Adrenal gland (tissue), 12 donors: Measurements from ENCODE around the gene UNC5A. TPM values are rescaled to one million over a fixed set of nuclear protein-coding genes. Genes with fewer than 3 reads are reported as not detected.

Experiments used
- DNase-seq, 7 donors: peaks; one replicate each; pipeline ENCODE4 v3.0.0-alpha.2; 2019 to 2020
- H3K27ac ChIP-seq, 5 donors: fragments of 200-600 bp; sonication (generic) in 4 of 5; 1 replicate in 3 of 5; 2 replicates in 2 of 5; pipeline versions ENCODE4 v1.5.1 to v1.8.0; 2016 to 2020; ENCODE audit warnings: mild to moderate bottlenecking in 1 of 5
- H3K27me3 ChIP-seq: fragments of 200-600 bp; 2 replicates; pipeline ENCODE4 v1.8.0; 2021
- H3K36me3 ChIP-seq, 2 donors: fragments of 200-600 bp; replicated peaks in 1 of 2; 1 replicate in 1 of 2; 2 replicates in 1 of 2; pipeline versions ENCODE4 v1.5.1 to v1.8.0; 2018 to 2022
- H3K4me1 ChIP-seq, 2 donors: fragments of 200-600 bp; replicated peaks in 1 of 2; 1 replicate in 1 of 2; 2 replicates in 1 of 2; pipeline versions ENCODE4 v1.5.1 to v1.8.0; 2018 to 2021
- H3K4me3 ChIP-seq, 4 donors: fragments of 200-600 bp; sonication (generic) in 3 of 4; one replicate each; pipeline ENCODE4 v1.5.1; 2016 to 2018
- H3K9me3 ChIP-seq, 3 donors: fragments of 200-600 bp; sonication (generic) in 1 of 3; replicated peaks in 1 of 3; 1 replicate in 2 of 3; 2 replicates in 1 of 3; pipeline versions ENCODE4 v1.5.1 to v1.8.0; 2016 to 2021
- POLR2A ChIP-seq, 2 donors: fragments of 450-650 bp; IDR thresholded peaks; one replicate each; pipeline ENCODE4 v1.6.1; 2017; ENCODE audit warnings: antibody characterized with exemption in 2 of 2, mild to moderate bottlenecking in 2 of 2, moderate library complexity in 1 of 2
- WGBS, 4 donors: extraction: QIAGEN DNeasy Blood & Tissue Kit in 2 of 4; methylation state at CpG; one replicate each; pipeline versions ENCODE4 v1.1.5 to v1.1.7; 2013 to 2017; 5-methylcytosine and 5-hydroxymethylcytosine counted together
- intact Hi-C, 2 donors: fragments of 100-400 bp; cut with DNase I; formaldehyde crosslinking; loops; one replicate each; pipeline versions ENCODE4 v1.14.1 to v1.15.0; 2022 to 2023
- polyA plus RNA-seq, 3 donors: library from polyadenylated mRNA; stranded (reverse); fragments of 200-250 nt in 2 of 3; fragments of 350-450 nt in 1 of 3; fragmentation: Illumina TruSeq in 1 of 3; extraction: RNeasy Lipid Tissue Mini Kit (QIAGEN cat#74804) in 1 of 3; gene quantifications; one replicate each; pipeline ENCODE4 v1.2.3, GENCODE V29; 2013 to 2014
- total RNA-seq, 9 donors: library from RNA; depleted of rRNA in 4 of 9; stranded (reverse); fragments of >200 nt in 4 of 9; fragments of 120-200 nt in 1 of 9; fragmentation: NEBNext Ultra II Directional in 1 of 9; extraction: Animal tissue kit (Norgen Biotek cat#: 25700) in 1 of 9; gene quantifications; one replicate each; pipeline versions ENCODE4 v1.1.0 to v1.2.4, GENCODE V29; 2013 to 2023
- TF ChIP-seq, protein P1 (sequence below), 6 experiments: fragments of 450-650 bp in 4 of 6; fragments of 200-600 bp in 2 of 6; sonication (generic) in 1 of 6; IDR thresholded peaks; 1 replicate in 5 of 6; 2 replicates in 1 of 6; pipeline versions ENCODE4 v1.5.1 to v1.8.0; 2016 to 2021; ENCODE audit warnings: antibody characterized with exemption in 6 of 6, mild to moderate bottlenecking in 2 of 6, moderate library complexity in 1 of 6
- donor health status: healthy with polysubstance abuse.
- donor health status: Bipolar disorder and iron deficiency.
- donor health status: DM: yes; HTN: yes; CAD: no.
- donor health status: DM: no; HTN: no; CAD: no.
- donor health status: DM: no; HTN: no; CAD: no.
- donor health status: DM: yes; HTN: yes; CAD: no.

UNC5A gene
- total and polyA plus RNA-seq, 12 donors: 0.06 to 19.7 (median 3.5) TPM; not detected in 2

GRCh38 chr5:176799488-176799887 lies 10.9 kb upstream of the UNC5A start:
- no peaks in the 10 kb centered on the region for H3K4me1 ChIP-seq
- no peak overlapping the region for H3K4me3 ChIP-seq
- peaks cover 8% of the 10 kb centered on the region for H3K27me3 ChIP-seq
- no peaks in the 10 kb centered on the region for H3K36me3 ChIP-seq
- no peak for DNase-seq
- no peak overlapping the region for H3K27ac ChIP-seq
- no peak for TF ChIP-seq POLR2A (IDR thresholded peaks at IDR 0.05)
- TF ChIP-seq, protein P1, sequence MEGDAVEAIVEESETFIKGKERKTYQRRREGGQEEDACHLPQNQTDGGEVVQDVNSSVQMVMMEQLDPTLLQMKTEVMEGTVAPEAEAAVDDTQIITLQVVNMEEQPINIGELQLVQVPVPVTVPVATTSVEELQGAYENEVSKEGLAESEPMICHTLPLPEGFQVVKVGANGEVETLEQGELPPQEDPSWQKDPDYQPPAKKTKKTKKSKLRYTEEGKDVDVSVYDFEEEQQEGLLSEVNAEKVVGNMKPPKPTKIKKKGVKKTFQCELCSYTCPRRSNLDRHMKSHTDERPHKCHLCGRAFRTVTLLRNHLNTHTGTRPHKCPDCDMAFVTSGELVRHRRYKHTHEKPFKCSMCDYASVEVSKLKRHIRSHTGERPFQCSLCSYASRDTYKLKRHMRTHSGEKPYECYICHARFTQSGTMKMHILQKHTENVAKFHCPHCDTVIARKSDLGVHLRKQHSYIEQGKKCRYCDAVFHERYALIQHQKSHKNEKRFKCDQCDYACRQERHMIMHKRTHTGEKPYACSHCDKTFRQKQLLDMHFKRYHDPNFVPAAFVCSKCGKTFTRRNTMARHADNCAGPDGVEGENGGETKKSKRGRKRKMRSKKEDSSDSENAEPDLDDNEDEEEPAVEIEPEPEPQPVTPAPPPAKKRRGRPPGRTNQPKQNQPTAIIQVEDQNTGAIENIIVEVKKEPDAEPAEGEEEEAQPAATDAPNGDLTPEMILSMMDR (IDR thresholded peaks at IDR 0.05): no peak
- intact Hi-C loops: no loop called here
- WGBS, 4 donors: 79 to 91% (median 81%) methylated on average over 12 of the region's 12 CpGs
- H3K9me3 ChIP-seq: no peaks in the 10 kb centered on the region

DNA sequence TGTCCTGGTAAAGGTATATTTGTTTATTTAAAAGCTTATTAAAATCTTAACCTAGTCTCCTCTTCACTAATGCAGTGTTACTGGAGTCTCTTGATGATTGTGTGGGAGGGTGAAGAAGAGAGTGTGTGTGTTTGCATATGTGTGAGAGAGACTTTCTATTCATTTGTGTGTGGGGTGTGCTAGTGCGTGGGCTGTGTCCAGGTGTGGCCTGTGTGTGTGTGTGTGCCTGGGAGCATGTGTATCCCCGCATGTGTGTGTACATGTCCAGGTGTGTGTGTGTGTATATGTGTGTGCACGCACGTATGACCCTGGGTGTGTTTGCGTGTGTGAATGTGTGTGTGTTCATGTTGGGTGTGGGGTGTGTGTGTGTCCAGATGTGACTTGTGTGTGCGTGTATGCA lies 10.3 kb upstream of the UNC5A start:
- intact Hi-C loops: no loop called here
- Histone ChIP-seq H3K36me3 (no peaks in the 10 kb centered on the region), H3K4me3 (no peak overlapping the region), H3K27me3 (peaks cover 8% of the 10 kb centered on the region), H3K4me1 (no peaks in the 10 kb centered on the region), H3K9me3 (no peaks in the 10 kb centered on the region), H3K27ac (no peak overlapping the region)
- TF ChIP-seq POLR2A (IDR thresholded peaks at IDR 0.05): no peak
- TF ChIP-seq, protein P1 (IDR thresholded peaks at IDR 0.05): no peak
- 82 to 92% (median 89%) methylated on average over 6 of the region's 6 CpGs for WGBS, 4 donors
- no peak for DNase-seq

DNA sequence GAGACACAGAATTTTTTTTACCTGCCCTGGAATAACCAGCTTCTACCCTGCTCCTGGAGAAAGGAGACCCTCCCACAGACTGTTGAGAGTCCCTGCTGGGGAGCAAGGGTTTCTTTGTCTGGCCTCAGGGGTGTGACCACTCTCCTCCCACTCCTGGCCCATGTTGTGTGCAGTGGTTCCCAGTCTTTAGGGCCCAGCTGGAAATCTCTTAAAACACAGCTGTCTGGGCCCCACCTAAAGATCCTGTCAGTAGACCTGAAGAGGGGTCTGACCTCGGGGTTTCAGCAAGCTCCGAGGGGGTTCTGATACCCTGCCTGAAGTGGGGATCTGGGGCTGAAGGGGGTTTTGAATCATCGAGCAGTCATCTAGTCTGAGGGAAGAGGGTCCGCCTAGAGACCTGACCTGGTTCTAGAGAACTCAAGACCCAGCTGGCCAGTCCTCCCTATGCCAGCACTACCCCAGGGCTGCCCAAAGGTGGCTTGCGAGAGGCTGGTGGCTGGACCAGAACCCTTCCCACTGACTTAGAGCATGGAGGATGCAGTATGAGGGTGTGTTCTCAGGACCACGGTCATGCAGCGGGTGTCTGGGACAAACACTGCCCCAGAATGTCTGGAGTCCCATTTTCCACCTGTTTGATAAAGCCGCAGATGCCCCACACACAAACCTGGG lies 8.1 kb upstream of the UNC5A start:
- 82 to 88% (median 85%) methylated on average over 7 to 8 of the region's 8 CpGs for WGBS, 4 donors
- no peaks in the 10 kb centered on the region for H3K9me3 ChIP-seq
- intact Hi-C loops: no loop called here
- no peak for DNase-seq
- H3K27ac ChIP-seq: no peak overlapping the region
- no peak overlapping the region for H3K4me3 ChIP-seq
- peaks cover 9% of the 10 kb centered on the region for H3K27me3 ChIP-seq
- no peak for TF ChIP-seq POLR2A (IDR thresholded peaks at IDR 0.05)
- TF ChIP-seq, protein P1 (IDR thresholded peaks at IDR 0.05): no peak
- no peaks in the 10 kb centered on the region for H3K36me3 ChIP-seq
- no peaks in the 10 kb centered on the region for H3K4me1 ChIP-seq

DNA sequence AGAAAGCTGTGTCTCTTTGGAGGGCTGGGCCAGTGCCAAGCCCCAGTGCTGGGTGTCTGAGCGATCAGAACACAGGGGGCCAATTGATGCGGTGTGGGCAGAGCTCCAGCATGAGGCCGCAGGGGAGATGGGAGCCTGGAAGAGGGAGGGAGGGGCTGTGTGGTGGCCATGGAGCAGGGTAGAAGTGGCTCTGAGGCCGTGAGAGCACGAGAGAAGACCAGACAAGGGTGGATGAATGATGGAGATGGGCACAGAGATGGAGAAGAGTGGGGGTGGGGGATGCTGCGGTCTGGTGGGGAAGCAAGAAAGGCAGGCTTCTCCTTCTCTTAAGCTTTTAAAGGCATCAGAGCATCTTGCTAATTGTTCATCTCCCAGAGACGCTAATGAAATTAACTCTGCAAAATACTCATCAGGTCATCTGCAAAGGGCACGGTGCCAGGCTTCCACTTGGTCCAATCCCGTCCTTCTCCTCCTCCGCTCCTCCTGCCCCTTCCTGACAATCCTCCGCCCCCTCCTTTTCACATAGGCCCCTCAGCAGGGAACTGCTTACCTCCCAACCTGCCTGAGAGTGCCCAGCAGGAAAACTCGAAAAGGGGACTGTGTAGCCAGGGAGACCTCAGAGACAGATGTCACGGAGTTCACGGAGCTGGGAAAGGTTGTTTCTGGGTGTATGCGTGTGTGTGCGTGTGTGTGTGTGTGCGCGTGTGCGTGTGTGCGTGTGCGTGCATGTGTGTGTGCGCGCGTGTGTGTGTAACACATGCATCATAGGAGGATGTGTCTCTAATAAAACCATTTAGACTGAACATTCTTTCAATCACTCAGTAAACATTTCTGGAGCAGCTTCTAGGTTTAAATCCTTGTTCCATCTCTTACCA lies 7.1 kb upstream of the UNC5A start:
- H3K27me3 ChIP-seq: peaks cover 12% of the 10 kb centered on the region
- TF ChIP-seq POLR2A (IDR thresholded peaks at IDR 0.05): no peak
- TF ChIP-seq, protein P1 (IDR thresholded peaks at IDR 0.05): no peak
- no peaks in the 10 kb centered on the region for H3K36me3 ChIP-seq
- no peak overlapping the region for H3K4me3 ChIP-seq
- DNase-seq: peak in 2 of 7 donors; percentile 34 to 88
- H3K4me1 ChIP-seq: no peaks in the 10 kb centered on the region
- H3K9me3 ChIP-seq: no peaks in the 10 kb centered on the region
- H3K27ac ChIP-seq: no peak overlapping the region
- intact Hi-C loops: no loop called here
- WGBS, 4 donors: 49 to 60% (median 58%) methylated on average over 24 of the region's 24 CpGs
